Hepatic stellate cell (primary cell): Measurements from ENCODE around the gene CRIP2.

ENCODE experiments used
- DNase-seq: peaks from one replicate; pipeline ENCODE4 v3.0.0; 2011; ENCODE audit warnings: low spot score

CRIP2 gene

GRCh38 chr14:105498430-105499255 is 24.0 kb downstream of the CRIP2 start:
- no peak for DNase-seq

- no peak for DNase-seq
Measured at GRCh38 chr14:105499256-105500035, 24.8 kb downstream of the CRIP2 start.

- no peak for DNase-seq
Measured at GRCh38 chr14:105500036-105500725, 25.6 kb downstream of the CRIP2 start.

GRCh38 chr14:105500726-105501101 is 26.1 kb downstream of the CRIP2 start:
- no peak for DNase-seq

GRCh38 chr14:105501504-105502291 is 27.1 kb downstream of the CRIP2 start:
- DNase-seq: no peak

- DNase-seq: no peak
Measured at GRCh38 chr14:105502446-105503295, 28.1 kb downstream of the CRIP2 start.

GRCh38 chr14:105503296-105503640 is 28.6 kb downstream of the CRIP2 start:
- no peak for DNase-seq

GRCh38 chr14:105503935-105504692 is 29.5 kb downstream of the CRIP2 start:
- DNase-seq: no peak

GRCh38 chr14:105505101-105505500 is 30.5 kb downstream of the CRIP2 start:
- DNase-seq: no peak

- DNase-seq: no peak
Measured at GRCh38 chr14:105507247-105507646, 32.6 kb downstream of the CRIP2 start.

- no peak for DNase-seq
Measured at GRCh38 chr14:105508069-105508468, 33.4 kb downstream of the CRIP2 start.

GRCh38 chr14:105508601-105509000 is 34.0 kb downstream of the CRIP2 start:
- no peak for DNase-seq

- no peak for DNase-seq
Measured at GRCh38 chr14:105517096-105517495, 42.5 kb downstream of the CRIP2 start.

- DNase-seq: no peak
Measured at GRCh38 chr14:105519946-105520698, 45.5 kb downstream of the CRIP2 start.

- DNase-seq: no peak
Measured at GRCh38 chr14:105525326-105525725, 50.7 kb downstream of the CRIP2 start.

GRCh38 chr14:105525861-105526775 is 51.5 kb downstream of the CRIP2 start, which contains the start of gene TMEM121:
Gene TMEM121, plus strand, starts transcription at chr14:105526583. Its CDS starts 2,252 bp downstream, at chr14:105528835.
- no peak for DNase-seq

GRCh38 chr14:105526776-105527380 is 52.3 kb downstream of the CRIP2 start:
- no peak for DNase-seq

- no peak for DNase-seq
Measured at GRCh38 chr14:105527381-105527825, 52.8 kb downstream of the CRIP2 start.
